ENCODE results near the gene LRP1B.

DNA sequence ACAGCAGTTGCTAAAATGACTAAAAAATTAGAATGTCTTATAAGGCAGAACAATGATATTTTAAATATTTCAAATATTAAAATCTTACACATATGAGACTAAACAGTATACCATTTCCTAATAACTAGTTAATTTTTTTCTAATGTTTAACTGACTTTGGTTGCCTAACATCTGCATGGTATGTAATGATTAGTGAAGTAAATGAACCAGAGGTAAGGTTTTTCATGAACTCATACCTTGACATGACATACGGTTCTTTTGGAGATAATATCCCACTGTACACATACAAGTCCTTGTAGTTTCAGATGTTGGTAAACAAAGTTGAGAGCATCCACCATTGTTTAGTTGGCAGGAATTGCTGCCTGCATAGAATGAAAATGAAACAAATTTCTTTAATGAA lies 1360.2 kb downstream of the LRP1B start:
- TF ChIP-seq POLR2AphosphoS5 (IDR thresholded peaks at IDR 0.05) (no peak), EZH2 (IDR thresholded peaks at IDR 0.05; ENCODE audit: borderline replicate concordance, insufficient read depth, low read length, poor library complexity, severe bottlenecking) (no peak), MXI1 (conservative IDR thresholded peaks at IDR 0.05; ENCODE audit: poor library complexity, severe bottlenecking) (no peak), SMC3 (conservative IDR thresholded peaks at IDR 0.05; ENCODE audit: poor library complexity) (no peak), EP300 (conservative IDR thresholded peaks at IDR 0.05; ENCODE audit: poor library complexity, severe bottlenecking) (no peak)
- TF ChIP-seq, protein P1, sequence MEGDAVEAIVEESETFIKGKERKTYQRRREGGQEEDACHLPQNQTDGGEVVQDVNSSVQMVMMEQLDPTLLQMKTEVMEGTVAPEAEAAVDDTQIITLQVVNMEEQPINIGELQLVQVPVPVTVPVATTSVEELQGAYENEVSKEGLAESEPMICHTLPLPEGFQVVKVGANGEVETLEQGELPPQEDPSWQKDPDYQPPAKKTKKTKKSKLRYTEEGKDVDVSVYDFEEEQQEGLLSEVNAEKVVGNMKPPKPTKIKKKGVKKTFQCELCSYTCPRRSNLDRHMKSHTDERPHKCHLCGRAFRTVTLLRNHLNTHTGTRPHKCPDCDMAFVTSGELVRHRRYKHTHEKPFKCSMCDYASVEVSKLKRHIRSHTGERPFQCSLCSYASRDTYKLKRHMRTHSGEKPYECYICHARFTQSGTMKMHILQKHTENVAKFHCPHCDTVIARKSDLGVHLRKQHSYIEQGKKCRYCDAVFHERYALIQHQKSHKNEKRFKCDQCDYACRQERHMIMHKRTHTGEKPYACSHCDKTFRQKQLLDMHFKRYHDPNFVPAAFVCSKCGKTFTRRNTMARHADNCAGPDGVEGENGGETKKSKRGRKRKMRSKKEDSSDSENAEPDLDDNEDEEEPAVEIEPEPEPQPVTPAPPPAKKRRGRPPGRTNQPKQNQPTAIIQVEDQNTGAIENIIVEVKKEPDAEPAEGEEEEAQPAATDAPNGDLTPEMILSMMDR (IDR thresholded peaks at IDR 0.05; ENCODE audit: poor library complexity, severe bottlenecking): no peak
- TF ChIP-seq, protein P2, sequence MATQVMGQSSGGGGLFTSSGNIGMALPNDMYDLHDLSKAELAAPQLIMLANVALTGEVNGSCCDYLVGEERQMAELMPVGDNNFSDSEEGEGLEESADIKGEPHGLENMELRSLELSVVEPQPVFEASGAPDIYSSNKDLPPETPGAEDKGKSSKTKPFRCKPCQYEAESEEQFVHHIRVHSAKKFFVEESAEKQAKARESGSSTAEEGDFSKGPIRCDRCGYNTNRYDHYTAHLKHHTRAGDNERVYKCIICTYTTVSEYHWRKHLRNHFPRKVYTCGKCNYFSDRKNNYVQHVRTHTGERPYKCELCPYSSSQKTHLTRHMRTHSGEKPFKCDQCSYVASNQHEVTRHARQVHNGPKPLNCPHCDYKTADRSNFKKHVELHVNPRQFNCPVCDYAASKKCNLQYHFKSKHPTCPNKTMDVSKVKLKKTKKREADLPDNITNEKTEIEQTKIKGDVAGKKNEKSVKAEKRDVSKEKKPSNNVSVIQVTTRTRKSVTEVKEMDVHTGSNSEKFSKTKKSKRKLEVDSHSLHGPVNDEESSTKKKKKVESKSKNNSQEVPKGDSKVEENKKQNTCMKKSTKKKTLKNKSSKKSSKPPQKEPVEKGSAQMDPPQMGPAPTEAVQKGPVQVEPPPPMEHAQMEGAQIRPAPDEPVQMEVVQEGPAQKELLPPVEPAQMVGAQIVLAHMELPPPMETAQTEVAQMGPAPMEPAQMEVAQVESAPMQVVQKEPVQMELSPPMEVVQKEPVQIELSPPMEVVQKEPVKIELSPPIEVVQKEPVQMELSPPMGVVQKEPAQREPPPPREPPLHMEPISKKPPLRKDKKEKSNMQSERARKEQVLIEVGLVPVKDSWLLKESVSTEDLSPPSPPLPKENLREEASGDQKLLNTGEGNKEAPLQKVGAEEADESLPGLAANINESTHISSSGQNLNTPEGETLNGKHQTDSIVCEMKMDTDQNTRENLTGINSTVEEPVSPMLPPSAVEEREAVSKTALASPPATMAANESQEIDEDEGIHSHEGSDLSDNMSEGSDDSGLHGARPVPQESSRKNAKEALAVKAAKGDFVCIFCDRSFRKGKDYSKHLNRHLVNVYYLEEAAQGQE (IDR thresholded peaks at IDR 0.05; ENCODE audit: borderline replicate concordance): no peak

Data from neural cell (in vitro differentiated cells).